Gastroesophageal sphincter (tissue), 3 donors: ENCODE data around the gene LHFPL3.

Source experiments
- POLR2A ChIP-seq, 2 donors: fragments of 450-650 bp; IDR thresholded peaks; one replicate each; pipeline ENCODE4 v1.6.1; 2017; ENCODE audit warnings: antibody characterized with exemption in 2 of 2, mild to moderate bottlenecking in 2 of 2, moderate library complexity in 1 of 2
- TF ChIP-seq, protein P1 (sequence below), 4 experiments: fragments of 200-600 bp in 2 of 4; fragments of 450-650 bp in 2 of 4; sonication (generic) in 1 of 4; IDR thresholded peaks; one replicate each; pipeline ENCODE4 v1.5.1; 2017 to 2019; ENCODE audit warnings: antibody characterized with exemption in 4 of 4, mild to moderate bottlenecking in 2 of 4, moderate library complexity in 2 of 4

DNA sequence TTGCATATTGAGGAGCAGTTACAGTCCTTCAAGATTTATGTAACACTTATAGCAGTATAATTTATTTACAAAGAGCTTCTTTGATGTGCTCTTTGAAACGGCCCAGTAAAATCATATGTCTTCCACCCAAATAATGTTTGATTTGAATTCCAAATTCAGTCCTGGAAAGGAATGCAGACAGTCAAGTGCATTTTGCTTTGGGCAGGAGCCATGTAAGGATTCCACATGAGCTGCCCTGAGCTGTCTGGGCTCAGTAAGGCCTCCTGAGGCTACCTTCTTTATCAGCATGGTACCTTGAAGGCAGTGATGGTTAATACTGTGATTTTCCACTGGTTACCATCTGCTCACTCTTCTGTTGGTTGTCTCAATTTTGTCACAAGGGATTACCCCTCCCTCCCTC, 41.6 kb upstream of the LHFPL3 start:
- TF ChIP-seq POLR2A (IDR thresholded peaks at IDR 0.05): no peak
- TF ChIP-seq, protein P1, sequence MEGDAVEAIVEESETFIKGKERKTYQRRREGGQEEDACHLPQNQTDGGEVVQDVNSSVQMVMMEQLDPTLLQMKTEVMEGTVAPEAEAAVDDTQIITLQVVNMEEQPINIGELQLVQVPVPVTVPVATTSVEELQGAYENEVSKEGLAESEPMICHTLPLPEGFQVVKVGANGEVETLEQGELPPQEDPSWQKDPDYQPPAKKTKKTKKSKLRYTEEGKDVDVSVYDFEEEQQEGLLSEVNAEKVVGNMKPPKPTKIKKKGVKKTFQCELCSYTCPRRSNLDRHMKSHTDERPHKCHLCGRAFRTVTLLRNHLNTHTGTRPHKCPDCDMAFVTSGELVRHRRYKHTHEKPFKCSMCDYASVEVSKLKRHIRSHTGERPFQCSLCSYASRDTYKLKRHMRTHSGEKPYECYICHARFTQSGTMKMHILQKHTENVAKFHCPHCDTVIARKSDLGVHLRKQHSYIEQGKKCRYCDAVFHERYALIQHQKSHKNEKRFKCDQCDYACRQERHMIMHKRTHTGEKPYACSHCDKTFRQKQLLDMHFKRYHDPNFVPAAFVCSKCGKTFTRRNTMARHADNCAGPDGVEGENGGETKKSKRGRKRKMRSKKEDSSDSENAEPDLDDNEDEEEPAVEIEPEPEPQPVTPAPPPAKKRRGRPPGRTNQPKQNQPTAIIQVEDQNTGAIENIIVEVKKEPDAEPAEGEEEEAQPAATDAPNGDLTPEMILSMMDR (IDR thresholded peaks at IDR 0.05): no peak
